SK-N-SH treated with all-trans-retinoic acid at 6 μM for 48 hours (cell line): ENCODE measurements around the gene PRKAG3.

Experiments
- ATAC-seq: fragments of 200-7000 bp; cut with Tn5 transposase; 3 replicates; pipeline ENCODE4 v1.9.1; 2020; ENCODE audit warnings: mild to moderate bottlenecking, moderate library complexity
- ARNTL ChIP-seq: fragments of 450-650 bp; formaldehyde crosslinking; IDR thresholded peaks from 2 replicates; pipeline ENCODE4 v1.5.0; 2020; ENCODE audit warnings: low read depth, mild to moderate bottlenecking, moderate library complexity, borderline replicate concordance
- BACH2 ChIP-seq: fragments of 250-450 bp; sonication (Bioruptor Pico); IDR thresholded peaks from 2 replicates; pipeline ENCODE4 v1.9.0; 2021; ENCODE audit warnings: mild to moderate bottlenecking, borderline replicate concordance
- CSDC2 ChIP-seq: fragments of 250-450 bp; sonication (Bioruptor Pico); IDR thresholded peaks from 2 replicates; pipeline ENCODE4 v1.5.0; 2020; ENCODE audit warnings: mild to moderate bottlenecking, moderate library complexity
- CSRNP3 ChIP-seq: fragments of 250-450 bp; sonication (Bioruptor Pico); IDR thresholded peaks from 2 replicates; pipeline ENCODE4 v1.5.1; 2021; ENCODE audit warnings: mild to moderate bottlenecking, moderate library complexity
- ESRRG ChIP-seq: fragments of 250-450 bp; sonication (Bioruptor Pico); IDR thresholded peaks from 2 replicates; pipeline ENCODE4 v1.6.1; 2021; ENCODE audit warnings: mild to moderate bottlenecking
- GLIS3 ChIP-seq: fragments of 250-450 bp; sonication (Bioruptor Pico); IDR thresholded peaks from 2 replicates; pipeline ENCODE4 v1.5.0; 2020; ENCODE audit warnings: mild to moderate bottlenecking, moderate library complexity
- ISL1 ChIP-seq: fragments of 250-450 bp; sonication (Bioruptor Pico); IDR thresholded peaks from 2 replicates; pipeline ENCODE4 v2.1.2; 2022; ENCODE audit warnings: mild to moderate bottlenecking, moderate library complexity
- OSR1 ChIP-seq: fragments of 250-450 bp; sonication (Bioruptor Pico); IDR thresholded peaks from 2 replicates; pipeline ENCODE4 v1.8.0; 2022; ENCODE audit warnings: moderate library complexity, mild to moderate bottlenecking, inconsistent platforms
- PATZ1 ChIP-seq: fragments of 250-450 bp; sonication (Bioruptor Pico); IDR thresholded peaks from 2 replicates; pipeline ENCODE4 v1.8.0; 2020; ENCODE audit warnings: mild to moderate bottlenecking, moderate library complexity, borderline replicate concordance
- POU6F1 ChIP-seq: fragments of 250-450 bp; sonication (Bioruptor Pico); IDR thresholded peaks from 2 replicates; pipeline ENCODE4 v1.8.0; 2021; ENCODE audit warnings: low read depth, mild to moderate bottlenecking, moderate library complexity, borderline replicate concordance
- PPARA ChIP-seq: fragments of 250-450 bp; sonication (Bioruptor Pico); IDR thresholded peaks from 2 replicates; pipeline ENCODE4 v1.5.0; 2020; ENCODE audit warnings: mild to moderate bottlenecking, borderline replicate concordance
- RARB ChIP-seq: fragments of 250-450 bp; sonication (Bioruptor Pico); IDR thresholded peaks from 2 replicates; pipeline ENCODE4 v1.8.0; 2021; ENCODE audit warnings: mild to moderate bottlenecking, moderate library complexity
- SNAI2 ChIP-seq: fragments of 250-450 bp; sonication (Bioruptor Pico); IDR thresholded peaks from 2 replicates; pipeline ENCODE4 v1.5.0; 2020; ENCODE audit warnings: mild to moderate bottlenecking, moderate library complexity
- TCF4 ChIP-seq: fragments of 250-450 bp; sonication (Bioruptor Pico); IDR thresholded peaks from 2 replicates; pipeline ENCODE4 v1.8.0; 2021; ENCODE audit warnings: mild to moderate bottlenecking, moderate library complexity, borderline replicate concordance
- TOX ChIP-seq: fragments of 250-450 bp; sonication (Bioruptor Pico); IDR thresholded peaks from 2 replicates; pipeline ENCODE4 v1.8.0; 2021; ENCODE audit warnings: mild to moderate bottlenecking, moderate library complexity, borderline replicate concordance
- ZC3H10 ChIP-seq: fragments of 250-450 bp; sonication (Bioruptor Pico); IDR thresholded peaks from 2 replicates; pipeline ENCODE4 v1.5.1; 2021; ENCODE audit warnings: mild to moderate bottlenecking, moderate library complexity
- ZFP3 ChIP-seq: fragments of 250-450 bp; sonication (Bioruptor Pico); IDR thresholded peaks from 2 replicates; pipeline ENCODE4 v1.5.0; 2020; ENCODE audit warnings: mild to moderate bottlenecking, moderate library complexity
- ZFP30 ChIP-seq: fragments of 450-650 bp; formaldehyde crosslinking; IDR thresholded peaks from 2 replicates; pipeline ENCODE4 v1.5.0; 2022; ENCODE audit warnings: mild to moderate bottlenecking, moderate library complexity
- ZNF565 ChIP-seq: fragments of 450-650 bp; formaldehyde crosslinking; conservative IDR thresholded peaks from 2 replicates; pipeline ENCODE4 v1.5.0; 2020; ENCODE audit warnings: low read depth, mild to moderate bottlenecking, moderate library complexity
- ZNF8 ChIP-seq: fragments of 450-650 bp; formaldehyde crosslinking; IDR thresholded peaks from 2 replicates; pipeline ENCODE4 v1.5.0; 2020; ENCODE audit warnings: mild to moderate bottlenecking, moderate library complexity

PRKAG3 gene

GRCh38 chr2:218879776-218880101, 48.1 kb upstream of the PRKAG3 start:
- no peak for ATAC-seq
- no peak for TF ChIP-seq PATZ1 (CRISPR knock-in tag)
- no peak for TF ChIP-seq ZFP3 (CRISPR knock-in tag)
- TF ChIP-seq ISL1 (CRISPR knock-in tag) = no peak
- TF ChIP-seq ZNF8 = no peak
- TF ChIP-seq GLIS3 = no peak

- ATAC-seq = no peak
- TF ChIP-seq TCF4 (CRISPR knock-in tag) = no peak; the same call in 1 of the 2 replicates
- no peak for TF ChIP-seq ZFP3 (CRISPR knock-in tag)
- no peak for TF ChIP-seq ZNF8
- no peak for TF ChIP-seq BACH2 (CRISPR knock-in tag)
- no peak for TF ChIP-seq PPARA (CRISPR knock-in tag)
- no peak for TF ChIP-seq OSR1 (CRISPR knock-in tag)
- TF ChIP-seq SNAI2 (CRISPR knock-in tag) = no peak
- no peak for TF ChIP-seq ZNF565 (CRISPR knock-in tag)
- TF ChIP-seq ARNTL (CRISPR knock-in tag) = no peak
- no peak for TF ChIP-seq POU6F1 (CRISPR knock-in tag)
- TF ChIP-seq TOX (CRISPR knock-in tag) = no peak
- TF ChIP-seq CSRNP3 = no peak
- no peak for TF ChIP-seq CSDC2 (CRISPR knock-in tag)
- no peak for TF ChIP-seq ZFP30 (CRISPR knock-in tag)
- TF ChIP-seq ISL1 (CRISPR knock-in tag) = no peak
- no peak for TF ChIP-seq PATZ1 (CRISPR knock-in tag)
- TF ChIP-seq GLIS3 = no peak
These were observed 47.5 kb upstream of the PRKAG3 start for GRCh38 chr2:218878926-218879761.

- no peak for ATAC-seq
- TF ChIP-seq PATZ1 (CRISPR knock-in tag) (no peak), SNAI2 (CRISPR knock-in tag) (no peak), GLIS3 (no peak), ESRRG (CRISPR knock-in tag) (no peak), ARNTL (CRISPR knock-in tag) (no peak), TOX (CRISPR knock-in tag) (no peak), CSDC2 (CRISPR knock-in tag) (no peak), ZC3H10 (CRISPR knock-in tag) (no peak), PPARA (CRISPR knock-in tag) (no peak), ISL1 (CRISPR knock-in tag) (no peak), ZFP30 (CRISPR knock-in tag) (no peak), ZNF8 (no peak), OSR1 (CRISPR knock-in tag) (no peak), ZNF565 (CRISPR knock-in tag) (no peak), RARB (CRISPR knock-in tag) (no peak), CSRNP3 (no peak), ZFP3 (CRISPR knock-in tag) (no peak), BACH2 (CRISPR knock-in tag) (no peak)
These were observed 46.9 kb upstream of the PRKAG3 start for GRCh38 chr2:218878486-218878885.
